CD4-positive, CD25-positive, alpha-beta regulatory T cell (primary cell): Measurements from ENCODE around the gene NOL6. TPM values are rescaled to one million over a fixed set of nuclear protein-coding genes. Genes with fewer than 3 reads are reported as not detected.
A peak's percentile ranks its signal among the peaks of the same experiment; 100 is the strongest.

Experiments
- ATAC-seq, 2 donors: fragments of 150-1000 bp; cut with Tn5 transposase; one replicate each; pipeline ENCODE4 v1.10.0; 2021; ENCODE audit warnings: low read depth in 2 of 2, moderate number of reproducible peaks in 2 of 2, moderate library complexity in 1 of 2
- DNase-seq, 3 donors: peaks; one replicate each; pipeline versions ENCODE4 v3.0.0 to v3.0.0-alpha.2; 2012 to 2022; ENCODE audit warnings: mixed read lengths in 1 of 3
- H3K27ac ChIP-seq: one replicate; pipeline ENCODE4 v1.7.0; 2013; ENCODE audit warnings: mild to moderate bottlenecking, low read length; ENCODE audit not compliant: insufficient read depth, poor library complexity, severe bottlenecking
- H3K27me3 ChIP-seq: one replicate; pipeline ENCODE4 v1.7.0; 2013; ENCODE audit warnings: low read length; ENCODE audit not compliant: control insufficient read depth, insufficient read depth
- H3K36me3 ChIP-seq: one replicate; pipeline ENCODE4 v1.7.0; 2013; ENCODE audit warnings: mild to moderate bottlenecking, low read length, moderate library complexity; ENCODE audit not compliant: control insufficient read depth, insufficient read depth
- H3K4me1 ChIP-seq: 2 replicates; pipeline ENCODE4 v1.7.0; 2013; ENCODE audit warnings: mild to moderate bottlenecking, low read length; ENCODE audit not compliant: insufficient read depth, control insufficient read depth, poor library complexity, severe bottlenecking
- H3K4me3 ChIP-seq: one replicate; pipeline ENCODE4 v1.7.0; 2013; ENCODE audit warnings: low read depth, mild to moderate bottlenecking, low read length, moderate library complexity
- H3K9me3 ChIP-seq, 2 experiments: 1 replicate in 1 of 2; 2 replicates in 1 of 2; pipeline ENCODE4 v1.7.0; 2013; ENCODE audit warnings: low read length in 2 of 2, mild to moderate bottlenecking in 1 of 2, moderate library complexity in 1 of 2; ENCODE audit not compliant: control insufficient read depth in 2 of 2
- H3K27ac Mint-ChIP-seq, 3 donors: one replicate each; pipeline ENCODE4 v1.8.0; 2020 to 2022; ENCODE audit warnings: mild to moderate bottlenecking in 3 of 3, mixed read lengths in 3 of 3, moderate library complexity in 2 of 3
- H3K27me3 Mint-ChIP-seq: one replicate; pipeline ENCODE4 v1.8.0; 2022; ENCODE audit warnings: mild to moderate bottlenecking, mixed read lengths
- H3K36me3 Mint-ChIP-seq: one replicate; pipeline ENCODE4 v1.8.0; 2020; ENCODE audit warnings: mixed read lengths
- H3K4me1 Mint-ChIP-seq, 4 donors: one replicate each; pipeline ENCODE4 v1.8.0; 2020 to 2022; ENCODE audit warnings: mixed read lengths in 4 of 4, mild to moderate bottlenecking in 1 of 4
- H3K4me3 Mint-ChIP-seq, 4 donors: one replicate each; pipeline ENCODE4 v1.8.0; 2020 to 2022; ENCODE audit warnings: mild to moderate bottlenecking in 4 of 4, mixed read lengths in 4 of 4, moderate library complexity in 3 of 4
- H3K9me3 Mint-ChIP-seq, 7 donors: one replicate each; pipeline ENCODE4 v1.8.0; 2020 to 2022; ENCODE audit warnings: mixed read lengths in 7 of 7, mild to moderate bottlenecking in 3 of 7, moderate library complexity in 2 of 7
- polyA plus RNA-seq, 4 donors: library from polyadenylated mRNA; unstranded; fragments of 300-500 nt; fragmentation: Illumina TruSeq; gene quantifications; one replicate each; pipeline ENCODE4 v1.2.3, GENCODE V29; 2021
- total RNA-seq: library from RNA; stranded (reverse); gene quantifications from one replicate; pipeline ENCODE4 v1.2.3, GENCODE V29; 2022

The NOL6 gene
- total and polyA plus RNA-seq, 5 donors from 2014 or later = 13.4 to 29.4 (median 14.4) TPM

DNA sequence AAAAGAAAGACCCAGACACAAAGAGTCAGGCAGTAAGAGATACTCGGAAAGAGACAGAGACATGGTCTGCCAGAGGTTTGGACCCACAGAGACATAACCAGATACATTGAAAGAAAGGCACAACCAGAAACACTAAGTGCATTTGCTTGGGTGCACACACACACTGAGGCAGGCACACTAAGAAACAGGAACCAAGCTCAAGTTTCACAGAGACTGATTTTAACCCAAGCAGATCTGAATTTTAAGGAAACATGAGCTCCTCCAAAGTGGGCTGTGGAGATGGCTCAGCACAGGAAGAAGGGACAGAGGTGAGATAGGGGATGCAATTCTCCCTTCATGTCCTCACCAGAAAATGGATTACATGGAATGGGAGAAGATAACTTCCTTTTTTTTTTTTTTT is 35.8 kb downstream of the NOL6 start:
- H3K4me1 ChIP-seq = no peaks in the 10 kb centered on the region
- peaks cover 29% of the 10 kb centered on the region for H3K36me3 ChIP-seq
- DNase-seq (no peak), ATAC-seq (no peak)
- Mint-ChIP-seq H3K27me3 (no peaks in the 10 kb centered on the region), H3K27ac (no peak overlapping the region), H3K4me3 (no peak overlapping the region), H3K36me3 (peaks cover 22% of the 10 kb centered on the region), H3K9me3 (no peaks in the 10 kb centered on the region), H3K4me1 (peaks cover 10 to 27% (median 11%) of the 10 kb centered on the region in 4 donors)
- no peak overlapping the region for H3K4me3 ChIP-seq
- no peaks in the 10 kb centered on the region for H3K9me3 ChIP-seq
- no peaks in the 10 kb centered on the region for H3K27me3 ChIP-seq
- H3K27ac ChIP-seq = no peak overlapping the region

DNA sequence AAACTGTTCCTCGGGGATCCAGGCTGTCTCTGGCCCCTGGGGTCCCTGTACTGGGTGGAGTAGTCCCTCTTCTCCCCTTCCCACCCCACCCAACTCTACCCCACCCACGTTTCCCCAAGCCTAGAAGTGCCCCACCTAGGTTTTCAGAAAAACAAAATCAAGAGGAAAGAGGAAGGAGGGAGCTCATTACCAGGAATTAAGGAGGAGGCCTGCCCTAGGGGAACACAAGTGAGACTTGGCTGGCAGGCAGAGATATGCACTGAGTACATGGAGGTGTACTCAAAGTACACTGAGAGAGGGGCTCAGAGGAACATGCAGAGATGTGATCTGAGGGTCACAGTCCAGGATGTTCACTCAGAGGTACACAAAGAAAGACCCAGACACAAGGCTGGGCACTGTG is 36.5 kb downstream of the NOL6 start:
- Mint-ChIP-seq H3K4me1 (peaks cover 10 to 22% (median 11%) of the 10 kb centered on the region in 4 donors), H3K27me3 (no peaks in the 10 kb centered on the region), H3K36me3 (peaks cover 16% of the 10 kb centered on the region), H3K27ac (no peak overlapping the region), H3K9me3 (no peaks in the 10 kb centered on the region), H3K4me3 (no peak overlapping the region)
- peak in 1 of 3 donors; percentile 55 for DNase-seq
- H3K4me3 ChIP-seq = no peak overlapping the region
- peaks cover 22% of the 10 kb centered on the region for H3K36me3 ChIP-seq
- H3K9me3 ChIP-seq = no peaks in the 10 kb centered on the region
- no peak overlapping the region for H3K27ac ChIP-seq
- no peaks in the 10 kb centered on the region for H3K27me3 ChIP-seq
- ATAC-seq = no peak
- no peaks in the 10 kb centered on the region for H3K4me1 ChIP-seq

DNA sequence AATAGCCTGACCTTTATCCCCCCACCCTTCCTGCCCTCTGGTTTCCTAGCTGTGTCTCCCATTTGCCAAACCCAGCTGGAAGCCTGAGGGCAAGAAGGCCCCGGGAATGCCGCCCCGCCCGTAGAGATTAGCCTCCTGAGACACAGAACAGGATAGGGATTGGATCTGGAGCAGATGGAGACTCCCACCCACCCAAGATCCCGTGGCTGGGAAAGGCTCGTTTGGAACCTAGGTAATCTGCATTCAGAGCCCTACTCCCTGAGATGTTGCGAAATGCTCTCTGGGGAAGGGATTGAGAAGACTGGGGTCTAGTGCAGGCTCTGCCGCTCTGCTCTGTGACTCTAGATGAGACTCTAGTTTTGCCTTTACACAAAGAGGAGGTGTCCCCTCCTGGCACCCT is 37.3 kb downstream of the NOL6 start:
- Mint-ChIP-seq H3K4me1 (peaks cover 10 to 18% (median 11%) of the 10 kb centered on the region in 4 donors), H3K27ac (no peak overlapping the region), H3K4me3 (peak overlapping the region in 1 of 4 donors; percentile 35), H3K27me3 (no peaks in the 10 kb centered on the region), H3K9me3 (no peaks in the 10 kb centered on the region), H3K36me3 (peaks cover 14% of the 10 kb centered on the region)
- H3K27me3 ChIP-seq = no peaks in the 10 kb centered on the region
- no peak overlapping the region for H3K27ac ChIP-seq
- H3K4me3 ChIP-seq = no peak overlapping the region
- H3K9me3 ChIP-seq = no peaks in the 10 kb centered on the region
- no peak for DNase-seq
- H3K36me3 ChIP-seq = peaks cover 14% of the 10 kb centered on the region
- no peaks in the 10 kb centered on the region for H3K4me1 ChIP-seq
- ATAC-seq = no peak

DNA sequence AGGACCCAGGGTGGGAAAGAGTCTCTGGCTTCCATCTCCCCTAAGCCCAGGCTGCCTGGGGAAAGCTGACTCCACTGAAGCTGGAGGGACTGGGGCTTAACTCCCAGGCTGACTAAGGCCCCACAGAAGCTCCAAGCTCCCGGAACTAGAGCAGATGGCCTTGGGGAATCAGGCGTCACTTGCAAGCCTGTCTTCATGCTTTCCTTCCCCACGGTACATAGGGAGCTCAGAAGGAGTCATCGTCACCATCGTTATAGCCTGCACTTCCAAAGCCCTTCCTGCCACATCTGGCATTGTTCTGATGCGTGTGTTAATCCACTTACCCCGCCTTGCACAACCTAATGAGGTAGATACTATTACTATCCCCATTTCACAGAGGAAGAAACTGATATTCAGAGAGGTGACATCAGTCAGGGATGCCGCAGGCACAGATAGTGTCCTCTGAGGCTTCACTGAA is 37.9 kb downstream of the NOL6 start:
- DNase-seq (no peak), ATAC-seq (no peak)
- no peak overlapping the region for H3K27ac ChIP-seq
- Mint-ChIP-seq H3K36me3 (peaks cover 10% of the 10 kb centered on the region), H3K4me3 (peak overlapping the region in 1 of 4 donors; percentile 43), H3K9me3 (no peaks in the 10 kb centered on the region), H3K4me1 (peaks cover 7 to 14% (median 8%) of the 10 kb centered on the region in 4 donors), H3K27ac (peak overlapping the region in 2 of 3 donors; percentile 71 to 79), H3K27me3 (no peaks in the 10 kb centered on the region)
- H3K36me3 ChIP-seq = peaks cover 10% of the 10 kb centered on the region
- H3K27me3 ChIP-seq = no peaks in the 10 kb centered on the region
- H3K4me3 ChIP-seq = no peak overlapping the region
- H3K4me1 ChIP-seq = no peaks in the 10 kb centered on the region
- no peaks in the 10 kb centered on the region for H3K9me3 ChIP-seq

DNA sequence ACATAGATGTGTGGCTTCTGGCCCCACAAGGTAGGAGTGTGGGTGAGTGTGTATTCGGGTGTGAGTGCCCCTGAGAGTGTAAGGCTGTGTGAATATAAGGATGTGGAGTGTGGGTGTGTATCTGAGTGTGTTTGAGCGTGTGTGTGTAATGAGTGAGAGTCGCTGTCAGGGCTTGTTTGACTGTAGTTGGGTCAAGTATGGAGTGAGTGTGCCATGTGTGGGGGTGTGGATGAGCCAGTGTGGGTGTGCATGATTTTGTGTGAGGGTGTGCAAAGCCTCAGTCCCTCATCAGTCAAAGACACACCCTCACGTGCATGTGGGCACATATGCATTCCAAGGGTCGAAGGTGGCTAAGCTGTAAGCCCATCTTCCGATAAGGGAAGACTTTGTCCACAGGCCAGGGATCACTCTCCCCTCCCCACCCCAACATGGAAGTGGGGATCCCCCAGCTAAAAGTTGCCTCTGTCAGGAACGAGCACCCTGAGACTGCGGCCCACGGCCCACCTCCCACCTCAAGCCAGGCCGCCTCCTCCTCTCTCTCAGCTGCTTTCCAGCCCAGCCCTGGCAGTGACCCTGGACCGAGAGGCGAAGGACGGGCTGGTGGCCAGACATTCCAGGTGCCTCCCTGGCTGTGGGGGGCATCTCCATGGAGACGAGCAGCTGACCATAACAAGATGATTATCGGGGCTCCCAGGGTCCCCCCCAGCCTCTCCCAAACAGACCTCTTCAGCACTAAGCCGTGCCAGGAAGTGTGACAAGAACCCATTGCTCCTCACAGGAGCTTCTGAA is 39.2 kb downstream of the NOL6 start:
- DNase-seq (no peak), ATAC-seq (no peak)
- Histone ChIP-seq H3K36me3 (no peaks in the 10 kb centered on the region), H3K9me3 (no peaks in the 10 kb centered on the region), H3K4me1 (no peaks in the 10 kb centered on the region), H3K27ac (no peak overlapping the region), H3K27me3 (no peaks in the 10 kb centered on the region), H3K4me3 (no peak overlapping the region)
- peaks cover 0 to 7% (median 3%) of the 10 kb centered on the region in 4 donors for H3K4me1 Mint-ChIP-seq
- no peak overlapping the region for H3K4me3 Mint-ChIP-seq
- H3K36me3 Mint-ChIP-seq = no peaks in the 10 kb centered on the region
- peak overlapping the region in 1 of 3 donors; percentile 80 for H3K27ac Mint-ChIP-seq
- H3K27me3 Mint-ChIP-seq = no peaks in the 10 kb centered on the region
- no peaks in the 10 kb centered on the region for H3K9me3 Mint-ChIP-seq

DNA sequence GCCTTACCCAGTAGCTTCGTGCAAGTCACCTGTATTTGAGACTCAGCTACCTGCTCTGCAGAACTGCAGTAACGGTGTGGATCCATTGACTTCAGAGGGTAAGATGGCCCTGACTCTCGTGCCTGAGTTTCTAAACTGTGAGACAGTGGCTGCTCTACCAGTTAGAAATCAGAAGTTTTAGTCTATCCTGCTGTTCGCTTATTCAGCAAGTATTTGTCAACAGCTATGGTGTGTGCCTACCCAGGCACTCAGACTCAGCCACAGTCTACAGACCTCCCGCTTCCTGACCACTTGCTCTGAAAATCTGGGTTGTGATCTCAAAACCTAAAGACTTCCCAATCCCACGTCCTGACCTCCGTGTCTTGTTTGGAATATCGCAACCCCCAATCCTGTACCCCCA is 39.9 kb downstream of the NOL6 start:
- Histone ChIP-seq H3K9me3 (no peaks in the 10 kb centered on the region), H3K36me3 (no peaks in the 10 kb centered on the region), H3K4me1 (no peaks in the 10 kb centered on the region), H3K4me3 (no peak overlapping the region), H3K27me3 (no peaks in the 10 kb centered on the region), H3K27ac (no peak overlapping the region)
- Mint-ChIP-seq H3K36me3 (no peaks in the 10 kb centered on the region), H3K4me3 (no peak overlapping the region), H3K27ac (peak overlapping the region in 2 of 3 donors; percentile 38 to 80), H3K9me3 (no peaks in the 10 kb centered on the region), H3K4me1 (peaks cover 0 to 7% (median 3%) of the 10 kb centered on the region in 4 donors), H3K27me3 (no peaks in the 10 kb centered on the region)
- ATAC-seq (no peak), DNase-seq (no peak)

DNA sequence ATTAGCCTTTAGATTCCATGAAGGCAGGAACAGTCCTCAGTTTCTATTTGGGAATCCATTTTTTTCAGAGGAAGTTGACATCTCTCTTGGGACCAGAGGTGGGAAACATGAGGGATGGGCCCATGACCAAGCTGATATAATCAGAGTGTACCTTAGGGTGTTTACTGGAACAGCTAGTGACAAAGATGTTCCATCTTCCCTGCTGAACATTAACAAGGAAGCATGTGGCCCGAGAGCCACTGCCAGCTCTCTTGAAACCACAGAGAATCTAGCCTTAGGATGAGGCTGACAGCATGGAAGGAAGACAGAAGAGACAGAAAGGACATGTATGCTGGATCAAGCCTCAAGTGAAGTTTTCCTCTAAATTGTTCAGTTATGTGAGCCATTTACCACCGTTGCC is 42.3 kb downstream of the NOL6 start:
- Histone ChIP-seq H3K9me3 (no peaks in the 10 kb centered on the region), H3K27me3 (no peaks in the 10 kb centered on the region), H3K36me3 (no peaks in the 10 kb centered on the region), H3K4me1 (no peaks in the 10 kb centered on the region), H3K27ac (no peak overlapping the region), H3K4me3 (no peak overlapping the region)
- ATAC-seq (no peak), DNase-seq (no peak)
- Mint-ChIP-seq H3K9me3 (no peaks in the 10 kb centered on the region), H3K4me3 (no peak overlapping the region), H3K27me3 (no peaks in the 10 kb centered on the region), H3K36me3 (no peaks in the 10 kb centered on the region), H3K4me1 (peaks cover 0 to 8% (median 1%) of the 10 kb centered on the region in 4 donors), H3K27ac (peak overlapping the region in 2 of 3 donors; percentile 26 to 92)

DNA sequence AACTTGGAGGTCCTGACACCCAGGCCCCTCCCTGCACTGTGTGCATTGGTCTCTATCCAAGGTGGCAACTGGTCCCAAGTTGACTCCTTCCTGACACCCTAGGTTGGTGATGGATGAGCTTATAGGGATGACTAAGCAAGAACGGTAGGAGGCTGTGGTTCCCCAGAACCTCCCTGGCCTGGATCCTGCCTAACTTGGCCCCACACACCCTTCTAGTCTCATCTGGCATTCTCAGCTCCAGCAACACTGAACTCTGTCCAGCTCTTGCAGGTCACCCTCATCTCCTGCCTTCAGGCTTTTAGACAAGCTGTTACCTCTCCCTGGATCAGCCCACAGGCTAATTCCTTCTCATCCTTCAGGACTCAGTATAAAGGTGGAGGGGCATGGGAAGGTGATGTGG is 42.8 kb downstream of the NOL6 start:
- H3K9me3 Mint-ChIP-seq = no peaks in the 10 kb centered on the region
- Histone ChIP-seq H3K4me1 (no peaks in the 10 kb centered on the region), H3K27ac (no peak overlapping the region), H3K9me3 (no peaks in the 10 kb centered on the region), H3K27me3 (no peaks in the 10 kb centered on the region), H3K36me3 (no peaks in the 10 kb centered on the region), H3K4me3 (no peak overlapping the region)
- H3K27me3 Mint-ChIP-seq = no peaks in the 10 kb centered on the region
- no peaks in the 10 kb centered on the region for H3K36me3 Mint-ChIP-seq
- no peak for ATAC-seq
- H3K27ac Mint-ChIP-seq = no peak overlapping the region
- no peak for DNase-seq
- H3K4me1 Mint-ChIP-seq = peaks cover 0 to 10% (median 2%) of the 10 kb centered on the region in 4 donors
- H3K4me3 Mint-ChIP-seq = no peak overlapping the region
